GM12878 (cell line): ENCODE data around the gene IMMP2L.

Experiments used
- BCL11A ChIP-seq: IDR thresholded peaks from 2 replicates; pipeline ENCODE4 v1.6.1; 2011; ENCODE audit warnings: low read depth, low read length
- FOXK2 ChIP-seq: fragments of 450-650 bp; IDR thresholded peaks from 2 replicates; pipeline ENCODE4 v1.6.1; 2017; ENCODE audit warnings: mild to moderate bottlenecking, moderate library complexity
- POLR2A ChIP-seq: IDR thresholded peaks from 2 replicates; pipeline ENCODE4 v1.6.1; 2011; ENCODE audit warnings: low read depth, mild to moderate bottlenecking, low read length

- TF ChIP-seq POLR2A (no peak), FOXK2 (no peak), BCL11A (no peak)
Observed at GRCh38 chr7:110780712-110781111, 781.6 kb downstream of the IMMP2L start.
